CD14-positive monocyte (primary cell): ENCODE measurements around the gene GLI3. TPM values are rescaled to one million over a fixed set of nuclear protein-coding genes. Genes with fewer than 3 reads are reported as not detected.

Source experiments
- DNase-seq, 3 donors: peaks; one replicate each; pipeline ENCODE4 v3.0.0-alpha.2; 2011 to 2022
- H2AFZ ChIP-seq: 2 replicates; pipeline ENCODE4 v1.6.0; 2012; ENCODE audit warnings: mild to moderate bottlenecking, low read depth, low read length, inconsistent platforms; ENCODE audit not compliant: insufficient read depth, poor library complexity, severe bottlenecking
- H3K27ac ChIP-seq, 2 donors: 1 replicate in 1 of 2; 2 replicates in 1 of 2; pipeline ENCODE4 v1.5.1; 2012 to 2013; ENCODE audit warnings: low read length in 2 of 2, control low read depth in 1 of 2, inconsistent platforms in 1 of 2, low read depth in 1 of 2, mild to moderate bottlenecking in 1 of 2
- H3K27me3 ChIP-seq, 2 donors: one replicate each; pipeline versions ENCODE4 v1.6.0 to v1.6.1; 2011 to 2013; ENCODE audit warnings: low read length in 2 of 2; ENCODE audit not compliant: control insufficient read depth in 2 of 2, insufficient read depth in 2 of 2
- H3K36me3 ChIP-seq, 2 donors: replicated peaks in 1 of 2; 1 replicate in 1 of 2; 2 replicates in 1 of 2; pipeline versions ENCODE4 v1.5.1 to v1.6.1; 2012 to 2013; ENCODE audit warnings: low read length in 2 of 2, control low read depth in 1 of 2, inconsistent platforms in 1 of 2, mild to moderate bottlenecking in 1 of 2; ENCODE audit not compliant: insufficient read depth in 2 of 2, control insufficient read depth in 1 of 2
- H3K4me1 ChIP-seq, 2 donors: 1 replicate in 1 of 2; 2 replicates in 1 of 2; pipeline versions ENCODE4 v1.5.1 to v1.6.1; 2012 to 2013; ENCODE audit warnings: low read length in 2 of 2, control low read depth in 1 of 2, inconsistent platforms in 1 of 2, mild to moderate bottlenecking in 1 of 2, moderate library complexity in 1 of 2; ENCODE audit not compliant: insufficient read depth in 2 of 2, control insufficient read depth in 1 of 2
- H3K4me2 ChIP-seq: replicated peaks from 2 replicates; pipeline ENCODE3; 2012; ENCODE audit warnings: low read length, moderate library complexity, mild to moderate bottlenecking; ENCODE audit not compliant: poor library complexity, severe bottlenecking; ENCODE audit errors: extremely low read depth
- H3K4me3 ChIP-seq, 3 experiments: fragments of 200-600 bp in 1 of 3; sonication (generic) in 1 of 3; replicated peaks in 1 of 3; 1 replicate in 2 of 3; 2 replicates in 1 of 3; pipeline ENCODE4 v1.5.1; 2011 to 2013; ENCODE audit warnings: low read length in 3 of 3, mild to moderate bottlenecking in 3 of 3, control low read depth in 2 of 3, low read depth in 2 of 3, inconsistent platforms in 1 of 3, moderate library complexity in 1 of 3
- H3K79me2 ChIP-seq: 2 replicates; pipeline ENCODE4 v1.6.0; 2012; ENCODE audit warnings: mild to moderate bottlenecking, control low read depth, inconsistent platforms, low read length, moderate library complexity; ENCODE audit not compliant: insufficient read depth
- H3K9ac ChIP-seq: 2 replicates; pipeline ENCODE4 v1.6.0; 2017; ENCODE audit warnings: low read length, mild to moderate bottlenecking; ENCODE audit not compliant: insufficient read depth, poor library complexity, severe bottlenecking
- H3K9me3 ChIP-seq, 2 donors: replicated peaks in 1 of 2; 1 replicate in 1 of 2; 2 replicates in 1 of 2; pipeline versions ENCODE4 v1.5.1 to v1.6.1; 2012 to 2013; ENCODE audit warnings: low read length in 2 of 2, control low read depth in 1 of 2; ENCODE audit not compliant: control insufficient read depth in 1 of 2, insufficient read depth in 1 of 2
- H4K20me1 ChIP-seq: 2 replicates; pipeline ENCODE4 v1.6.0; 2012; ENCODE audit warnings: mild to moderate bottlenecking, low read length, control low read depth, moderate library complexity; ENCODE audit not compliant: insufficient read depth
- H3K27ac Mint-ChIP-seq, 7 donors: one replicate each; pipeline ENCODE4 v1.8.0; 2020; ENCODE audit warnings: mild to moderate bottlenecking in 7 of 7, mixed read lengths in 7 of 7, moderate library complexity in 6 of 7, inconsistent platforms in 2 of 7
- H3K27me3 Mint-ChIP-seq, 3 donors: one replicate each; pipeline ENCODE4 v1.8.0; 2021 to 2022; ENCODE audit warnings: low read depth in 3 of 3, mild to moderate bottlenecking in 3 of 3, mixed read lengths in 3 of 3, moderate library complexity in 3 of 3, inconsistent platforms in 1 of 3
- H3K36me3 Mint-ChIP-seq, 2 donors: one replicate each; pipeline ENCODE4 v1.8.0; 2020; ENCODE audit warnings: mixed read lengths in 2 of 2, inconsistent platforms in 1 of 2, mild to moderate bottlenecking in 1 of 2
- H3K4me1 Mint-ChIP-seq: one replicate; pipeline ENCODE4 v1.8.0; 2020; ENCODE audit warnings: mild to moderate bottlenecking, mixed read lengths
- H3K4me3 Mint-ChIP-seq, 2 donors: one replicate each; pipeline ENCODE4 v1.8.0; 2020; ENCODE audit warnings: mild to moderate bottlenecking in 2 of 2, mixed read lengths in 2 of 2, moderate library complexity in 1 of 2
- H3K9me3 Mint-ChIP-seq, 7 donors: one replicate each; pipeline ENCODE4 v1.8.0; 2020 to 2022; ENCODE audit warnings: mixed read lengths in 7 of 7, mild to moderate bottlenecking in 6 of 7, moderate library complexity in 6 of 7, inconsistent platforms in 2 of 7
- WGBS: methylation state at CpG from one replicate; pipeline ENCODE4 v1.1.5; 2013; ENCODE audit warnings: missing lambda C conversion rate; ENCODE audit not compliant: insufficient coverage; 5-methylcytosine and 5-hydroxymethylcytosine counted together
- intact Hi-C, 2 donors: fragments of 100-400 bp; cut with micrococcal nuclease; formaldehyde crosslinking; loops; one replicate each; pipeline versions ENCODE4 v1.15.0 to v1.15.1; 2023
- polyA plus RNA-seq, 3 donors: library from polyadenylated mRNA; depleted of rRNA in 1 of 3; unstranded in 2 of 3; stranded (reverse) in 1 of 3; fragments of 300-500 nt in 2 of 3; fragments of >200 nt in 1 of 3; fragmentation: Illumina TruSeq in 2 of 3; gene quantifications; 1 replicate in 2 of 3; 2 replicates in 1 of 3; pipeline ENCODE4 v1.2.3, GENCODE V29; 2012 to 2021
- TF ChIP-seq, protein P1 (sequence below): fragments of 200-600 bp; IDR thresholded peaks from one replicate; pipeline ENCODE4 v1.8.0; 2022; ENCODE audit warnings: antibody characterized with exemption, mild to moderate bottlenecking

The GLI3 gene
- polyA plus RNA-seq, 3 donors: not detected

DNA sequence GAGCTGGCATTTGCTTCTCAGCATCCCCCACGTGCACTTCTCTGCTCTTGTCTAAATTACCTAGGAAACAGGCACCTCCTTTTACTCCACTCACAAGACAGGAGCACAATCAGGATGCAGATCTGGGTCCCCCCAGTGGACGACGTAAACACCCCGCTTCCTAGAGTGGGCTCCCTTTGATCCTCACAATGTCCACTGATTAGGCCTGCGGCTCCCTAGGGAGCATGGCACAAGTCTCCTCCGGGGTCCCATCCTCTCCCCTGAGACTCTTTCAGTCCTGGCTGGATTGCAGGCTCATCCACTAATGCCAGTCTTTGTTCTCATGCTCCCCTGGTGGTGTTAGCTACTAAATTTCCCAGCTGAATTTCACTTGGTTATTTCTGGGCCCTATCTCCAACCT, 98.3 kb downstream of the GLI3 start:
- 88% methylated on average over 6 of the region's 6 CpGs for WGBS
- no peak overlapping the region for H3K4me3 ChIP-seq
- no peak overlapping the region for H3K9ac ChIP-seq
- H3K79me2 ChIP-seq: no peaks in the 10 kb centered on the region
- no peaks in the 10 kb centered on the region for H4K20me1 ChIP-seq
- H3K4me1 ChIP-seq: no peaks in the 10 kb centered on the region
- no peaks in the 10 kb centered on the region for H3K36me3 ChIP-seq
- no peak overlapping the region for H3K27ac ChIP-seq
- Mint-ChIP-seq H3K27me3 (peaks cover 1 to 4% (median 2%) of the 10 kb centered on the region in 3 donors), H3K4me3 (no peak overlapping the region), H3K36me3 (no peaks in the 10 kb centered on the region), H3K4me1 (no peaks in the 10 kb centered on the region), H3K27ac (no peak overlapping the region), H3K9me3 (peaks cover 0 to 4% (median 1%) of the 10 kb centered on the region in 7 donors)
- no peak for DNase-seq
- no peaks in the 10 kb centered on the region for H3K9me3 ChIP-seq
- TF ChIP-seq, protein P1, sequence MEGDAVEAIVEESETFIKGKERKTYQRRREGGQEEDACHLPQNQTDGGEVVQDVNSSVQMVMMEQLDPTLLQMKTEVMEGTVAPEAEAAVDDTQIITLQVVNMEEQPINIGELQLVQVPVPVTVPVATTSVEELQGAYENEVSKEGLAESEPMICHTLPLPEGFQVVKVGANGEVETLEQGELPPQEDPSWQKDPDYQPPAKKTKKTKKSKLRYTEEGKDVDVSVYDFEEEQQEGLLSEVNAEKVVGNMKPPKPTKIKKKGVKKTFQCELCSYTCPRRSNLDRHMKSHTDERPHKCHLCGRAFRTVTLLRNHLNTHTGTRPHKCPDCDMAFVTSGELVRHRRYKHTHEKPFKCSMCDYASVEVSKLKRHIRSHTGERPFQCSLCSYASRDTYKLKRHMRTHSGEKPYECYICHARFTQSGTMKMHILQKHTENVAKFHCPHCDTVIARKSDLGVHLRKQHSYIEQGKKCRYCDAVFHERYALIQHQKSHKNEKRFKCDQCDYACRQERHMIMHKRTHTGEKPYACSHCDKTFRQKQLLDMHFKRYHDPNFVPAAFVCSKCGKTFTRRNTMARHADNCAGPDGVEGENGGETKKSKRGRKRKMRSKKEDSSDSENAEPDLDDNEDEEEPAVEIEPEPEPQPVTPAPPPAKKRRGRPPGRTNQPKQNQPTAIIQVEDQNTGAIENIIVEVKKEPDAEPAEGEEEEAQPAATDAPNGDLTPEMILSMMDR: no peak
- H2AFZ ChIP-seq: no peak overlapping the region
- intact Hi-C loops: no loop called here
- H3K4me2 ChIP-seq: no peak overlapping the region
- no peaks in the 10 kb centered on the region for H3K27me3 ChIP-seq

DNA sequence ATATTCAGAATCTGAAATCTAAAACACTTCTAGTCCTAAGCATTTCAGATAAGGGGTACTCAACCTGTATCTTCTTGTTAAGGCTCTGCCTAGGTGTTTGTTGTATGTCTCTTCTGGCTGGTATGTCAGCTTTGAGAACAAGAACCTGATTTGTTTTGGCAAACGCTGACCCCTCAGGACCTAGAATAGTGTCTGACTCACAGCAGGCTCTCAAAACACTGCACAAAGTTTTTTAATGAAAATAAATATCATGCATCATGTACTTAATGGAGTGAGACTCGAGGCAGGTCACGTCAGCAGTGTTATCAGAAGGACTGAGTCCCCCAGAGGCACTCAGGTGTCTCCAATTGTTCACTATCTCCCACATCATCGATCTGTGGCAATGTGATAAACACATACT, 99.1 kb downstream of the GLI3 start:
- WGBS: no CpG with 5 or more reads among the region's 4 CpGs
- no peak for DNase-seq
- Histone ChIP-seq H4K20me1 (no peaks in the 10 kb centered on the region), H3K9ac (no peak overlapping the region), H3K79me2 (no peaks in the 10 kb centered on the region), H3K9me3 (no peaks in the 10 kb centered on the region), H3K27me3 (no peaks in the 10 kb centered on the region), H3K4me1 (no peaks in the 10 kb centered on the region), H3K27ac (no peak overlapping the region), H3K4me2 (no peak overlapping the region), H3K4me3 (no peak overlapping the region), H2AFZ (no peak overlapping the region), H3K36me3 (no peaks in the 10 kb centered on the region)
- no peak overlapping the region for H3K27ac Mint-ChIP-seq
- peaks cover 0 to 4% (median 1%) of the 10 kb centered on the region in 7 donors for H3K9me3 Mint-ChIP-seq
- no peaks in the 10 kb centered on the region for H3K4me1 Mint-ChIP-seq
- TF ChIP-seq, protein P1: no peak
- H3K4me3 Mint-ChIP-seq: no peak overlapping the region
- H3K36me3 Mint-ChIP-seq: no peaks in the 10 kb centered on the region
- intact Hi-C loops: no loop called here
- H3K27me3 Mint-ChIP-seq: peaks cover 2 to 4% (median 4%) of the 10 kb centered on the region in 3 donors
